Smooth muscle cell (in vitro differentiated cells): Measurements from ENCODE around the gene ZNF837. TPM values are rescaled to one million over a fixed set of nuclear protein-coding genes. Genes with fewer than 3 reads are reported as not detected.

Source experiments
- DNase-seq: peaks from one replicate; lab custom pipeline; 2025; ENCODE audit not compliant: unreplicated experiment; lab: John Stamatoyannopoulos, UW
- H2AFZ ChIP-seq: fragments of 200-600 bp; sonication (generic); 2 replicates; pipeline ENCODE4 v1.6.0; 2016; ENCODE audit warnings: antibody characterized with exemption, low read depth, mild to moderate bottlenecking
- H3F3A ChIP-seq: fragments of 200-600 bp; sonication (generic); 2 replicates; pipeline ENCODE4 v1.6.0; 2017; ENCODE audit warnings: antibody characterized with exemption, low read depth
- H3K27ac ChIP-seq: fragments of 200-600 bp; sonication (generic); 2 replicates; pipeline ENCODE4 v1.5.1; 2016; ENCODE audit warnings: low read depth, mild to moderate bottlenecking
- H3K27me3 ChIP-seq: fragments of 200-600 bp; sonication (generic); 2 replicates; pipeline ENCODE4 v1.6.1; 2016; ENCODE audit warnings: low read depth, mild to moderate bottlenecking
- H3K36me3 ChIP-seq: fragments of 200-600 bp; sonication (generic); 2 replicates; pipeline ENCODE4 v1.5.1; 2016; ENCODE audit warnings: low read depth
- H3K4me1 ChIP-seq: fragments of 200-600 bp; sonication (generic); 2 replicates; pipeline ENCODE4 v1.5.1; 2016; ENCODE audit warnings: low read depth
- H3K4me2 ChIP-seq: fragments of 200-600 bp; sonication (generic); 2 replicates; pipeline ENCODE4 v1.6.0; 2016; ENCODE audit warnings: mild to moderate bottlenecking
- H3K4me3 ChIP-seq: fragments of 200-600 bp; sonication (generic); 2 replicates; pipeline ENCODE4 v1.5.1; 2016; ENCODE audit warnings: mild to moderate bottlenecking
- H3K79me2 ChIP-seq: fragments of 200-600 bp; sonication (generic); 2 replicates; pipeline ENCODE4 v1.6.0; 2016; ENCODE audit warnings: low read depth, mild to moderate bottlenecking
- H3K9ac ChIP-seq: fragments of 200-600 bp; sonication (generic); 2 replicates; pipeline ENCODE4 v1.6.0; 2016; ENCODE audit warnings: low read depth
- H3K9me3 ChIP-seq: fragments of 200-600 bp; sonication (generic); replicated peaks from 2 replicates; pipeline ENCODE4 v1.5.1; 2016; ENCODE audit warnings: low read depth
- H4K20me1 ChIP-seq: fragments of 200-600 bp; sonication (generic); 2 replicates; pipeline ENCODE4 v1.6.0; 2016; ENCODE audit warnings: low read depth
- CTCF ChIP-seq: fragments of 200-600 bp; sonication (generic); IDR thresholded peaks from 2 replicates; pipeline ENCODE4 v1.5.1; 2017; ENCODE audit warnings: borderline replicate concordance, mild to moderate bottlenecking, antibody characterized with exemption; ENCODE audit not compliant: insufficient read depth, poor library complexity, severe bottlenecking
- WGBS: methylation state at CpG from one replicate; pipeline ENCODE4 v1.1.7; 2016; ENCODE audit warnings: low lambda C conversion rate; 5-methylcytosine and 5-hydroxymethylcytosine counted together
- microRNA-seq: library from miRNA; unstranded; fragments of <30 nt; microRNA quantifications from one replicate; pipeline ENCODE4, GENCODE V29; 2016; ENCODE audit warnings: borderline number of aligned reads
- polyA plus RNA-seq: library from polyadenylated mRNA; unstranded; fragments of >200 nt; fragmentation: Nextera tagmentation; extraction: Ambion mirVana; gene quantifications from 2 replicates; pipeline ENCODE4 v1.2.1, GENCODE V29; 2016
- small RNA-seq: library from RNA; depleted of rRNA; stranded (forward); fragments of <200 nt; gene quantifications from one replicate; pipeline ENCODE3, GENCODE V24; 2014
- total RNA-seq: library from RNA; depleted of rRNA; stranded (reverse); fragments of >200 nt; gene quantifications from 2 replicates; pipeline ENCODE4 v1.2.3, GENCODE V29; 2014

Gene ZNF837
- total and polyA plus RNA-seq, 2 experiments from 2014 or later, result 4.4 to 8.4 TPM

- DNase-seq, result no peak
Measured at GRCh38 chr19:58319241-58319640, 61.6 kb downstream of the ZNF837 start.

DNA sequence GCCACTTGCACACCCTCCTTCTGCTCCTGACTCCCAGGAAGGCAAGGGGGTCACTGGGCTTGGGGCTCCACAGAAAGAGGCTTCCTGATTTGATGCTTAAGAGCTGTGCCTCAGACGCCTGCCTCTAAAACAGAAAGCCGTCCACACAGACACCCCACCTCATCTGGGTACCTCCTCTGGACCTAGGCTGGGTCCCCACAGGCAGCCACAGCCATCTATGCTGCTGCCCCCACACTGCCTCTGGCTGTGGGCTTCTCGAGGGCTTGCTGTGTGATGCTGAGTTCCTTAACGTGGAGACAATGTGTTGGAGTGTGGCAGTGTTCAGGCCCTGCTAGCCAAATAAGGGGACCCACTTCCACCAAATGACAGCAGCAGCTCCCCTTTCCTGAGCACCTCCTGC is 62.5 kb downstream of the ZNF837 start:
- WGBS, result 87% methylated on average over 4 of the region's 4 CpGs

More at GRCh38 chr19:58319241-58319640, 61.6 kb downstream of the ZNF837 start:
- H2AFZ ChIP-seq, result no peak overlapping the region
- H3F3A ChIP-seq, result no peaks in the 10 kb centered on the region
- peaks cover 8% of the 10 kb centered on the region for H3K79me2 ChIP-seq
- H3K9me3 ChIP-seq, result no peaks in the 10 kb centered on the region
- H3K36me3 ChIP-seq, result peaks cover 8% of the 10 kb centered on the region
- H3K9ac ChIP-seq, result no peak overlapping the region
- no peak overlapping the region for H3K4me2 ChIP-seq
- H3K4me3 ChIP-seq, result no peak overlapping the region
- no peaks in the 10 kb centered on the region for H3K27me3 ChIP-seq
- H3K4me1 ChIP-seq, result no peaks in the 10 kb centered on the region
- WGBS, result 96% methylated on average over 10 of the region's 10 CpGs
- peaks cover 88% of the 10 kb centered on the region for H4K20me1 ChIP-seq
- no peak overlapping the region for H3K27ac ChIP-seq
- TF ChIP-seq CTCF, result no peak

More for the DNA sequence above, 62.5 kb downstream of the ZNF837 start:
- no peak overlapping the region for H2AFZ ChIP-seq
- no peak for DNase-seq
- no peaks in the 10 kb centered on the region for H3F3A ChIP-seq
- peaks cover 8% of the 10 kb centered on the region for H3K36me3 ChIP-seq
- H3K79me2 ChIP-seq, result peaks cover 1% of the 10 kb centered on the region
- H3K27ac ChIP-seq, result no peak overlapping the region
- no peak overlapping the region for H3K4me3 ChIP-seq
- no peaks in the 10 kb centered on the region for H3K27me3 ChIP-seq
- H3K4me2 ChIP-seq, result no peak overlapping the region
- TF ChIP-seq CTCF, result no peak
- H3K9ac ChIP-seq, result no peak overlapping the region
- peaks cover 89% of the 10 kb centered on the region for H4K20me1 ChIP-seq
- H3K9me3 ChIP-seq, result no peaks in the 10 kb centered on the region
- no peaks in the 10 kb centered on the region for H3K4me1 ChIP-seq

Small RNAs within 50 kb of the gene (microRNA-seq; reads per million reads assigned to microRNA genes)
- gene MIR4754 (not detected), gene MIR6806 (not detected)

Small RNAs within 50 kb of the gene (small RNA-seq; reads per million reads assigned to genes)
- not detected for gene MIR4754
- not detected for gene MIR6806
- 0.32 reads per million, percentile 7 among the genes with 10 or more reads in this experiment for gene RNA5SP473

Other genes starting within 250 kb of the ZNF837 start
- 14.3 and 22.3 TPM in 2 replicates for gene ZNF329, start 230.2 kb downstream of the ZNF837 start, total RNA-seq
- gene ZNF329, start 230.2 kb downstream of the ZNF837 start, polyA plus RNA-seq, result 2.3 and 4.4 TPM in 2 replicates
- 23.8 and 29.2 TPM in 2 replicates for gene ZNF274, start 198.0 kb downstream of the ZNF837 start, total RNA-seq
- 27.2 and 29.5 TPM in 2 replicates for gene ZNF274, start 198.0 kb downstream of the ZNF837 start, polyA plus RNA-seq
- gene ZNF544, start 152.1 kb downstream of the ZNF837 start, total RNA-seq, result 25.6 and 144 TPM in 2 replicates
- gene ZNF544, start 152.1 kb downstream of the ZNF837 start, polyA plus RNA-seq, result 12.9 and 21.4 TPM in 2 replicates
- gene ZNF8, start 102.1 kb downstream of the ZNF837 start, total RNA-seq, result 6.6 and 7.8 TPM in 2 replicates
- gene ZNF8, start 102.1 kb downstream of the ZNF837 start, polyA plus RNA-seq, result 1.1 and 1.8 TPM in 2 replicates
- 46.4 and 93.9 TPM in 2 replicates for gene ERVK3-1, start 75.7 kb downstream of the ZNF837 start, total RNA-seq
- gene ERVK3-1, start 75.7 kb downstream of the ZNF837 start, polyA plus RNA-seq, result 46.5 and 57.7 TPM in 2 replicates
- 1.7 and 2.2 TPM in 2 replicates for gene ZSCAN22, start 54.0 kb downstream of the ZNF837 start, total RNA-seq
- 2.4 and 2.5 TPM in 2 replicates for gene ZSCAN22, start 54.0 kb downstream of the ZNF837 start, polyA plus RNA-seq
- gene A1BG, start 27.5 kb downstream of the ZNF837 start, total RNA-seq, result 77.8 and 92.3 TPM in 2 replicates
- 114 and 133 TPM in 2 replicates for gene A1BG, start 27.5 kb downstream of the ZNF837 start, polyA plus RNA-seq
- gene ZNF497, start 18.3 kb downstream of the ZNF837 start, total RNA-seq, result 0.58 and 1.3 TPM in 2 replicates
- gene ZNF497, start 18.3 kb downstream of the ZNF837 start, polyA plus RNA-seq, result 4.6 and 6.1 TPM in 2 replicates
- 1,602 and 1,773 TPM in 2 replicates for gene RPS5, start 6.2 kb upstream of the ZNF837 start, total RNA-seq
- 650 and 684 TPM in 2 replicates for gene RPS5, start 6.2 kb upstream of the ZNF837 start, polyA plus RNA-seq
- not detected in 2 replicates for gene RNF225, start 14.6 kb upstream of the ZNF837 start, total RNA-seq
- 0.96 and 2.2 TPM in 2 replicates for gene RNF225, start 14.6 kb upstream of the ZNF837 start, polyA plus RNA-seq
- 5.0 and 16.9 TPM in 2 replicates for gene ZNF584, start 27.6 kb upstream of the ZNF837 start, total RNA-seq
- gene ZNF584, start 27.6 kb upstream of the ZNF837 start, polyA plus RNA-seq, result 9.1 and 12.7 TPM in 2 replicates
- 0.63 and 2.3 TPM in 2 replicates for gene ZNF132, start 59.1 kb upstream of the ZNF837 start, total RNA-seq
- gene ZNF132, start 59.1 kb upstream of the ZNF837 start, polyA plus RNA-seq, result 0.40 and 0.69 TPM in 2 replicates
- 3.1 and 3.3 TPM in 2 replicates for gene ZNF324B, start 70.6 kb upstream of the ZNF837 start, total RNA-seq
- gene ZNF324B, start 70.6 kb upstream of the ZNF837 start, polyA plus RNA-seq, result 1.5 and 2.6 TPM in 2 replicates
- gene ZNF324, start 86.0 kb upstream of the ZNF837 start, total RNA-seq, result 4.4 and 8.8 TPM in 2 replicates
- gene ZNF324, start 86.0 kb upstream of the ZNF837 start, polyA plus RNA-seq, result 9.0 and 10.2 TPM in 2 replicates
- gene ZNF446, start 95.3 kb upstream of the ZNF837 start, total RNA-seq, result 6.6 and 9.5 TPM in 2 replicates
- gene ZNF446, start 95.3 kb upstream of the ZNF837 start, polyA plus RNA-seq, result 9.0 and 10.5 TPM in 2 replicates
- 0.54 and 6.6 TPM in 2 replicates for gene SLC27A5, start 131.0 kb upstream of the ZNF837 start, total RNA-seq
- 7.4 and 7.5 TPM in 2 replicates for gene SLC27A5, start 131.0 kb upstream of the ZNF837 start, polyA plus RNA-seq
- 5.1 and 8.7 TPM in 2 replicates for gene ZBTB45, start 138.8 kb upstream of the ZNF837 start, total RNA-seq
- gene ZBTB45, start 138.8 kb upstream of the ZNF837 start, polyA plus RNA-seq, result 23.7 and 25.1 TPM in 2 replicates
- 144 and 148 TPM in 2 replicates for gene TRIM28, start 163.0 kb upstream of the ZNF837 start, total RNA-seq
- gene TRIM28, start 163.0 kb upstream of the ZNF837 start, polyA plus RNA-seq, result 178 and 193 TPM in 2 replicates
- 132 and 153 TPM in 2 replicates for gene CHMP2A, start 174.1 kb upstream of the ZNF837 start, total RNA-seq
- 213 and 228 TPM in 2 replicates for gene CHMP2A, start 174.1 kb upstream of the ZNF837 start, polyA plus RNA-seq
- gene UBE2M, start 177.6 kb upstream of the ZNF837 start, total RNA-seq, result 30.7 and 45.9 TPM in 2 replicates
- gene UBE2M, start 177.6 kb upstream of the ZNF837 start, polyA plus RNA-seq, result 118 and 126 TPM in 2 replicates
- gene MZF1, start 192.3 kb upstream of the ZNF837 start, total RNA-seq, result 12.2 and 18.7 TPM in 2 replicates
- 10.2 and 18.5 TPM in 2 replicates for gene MZF1, start 192.3 kb upstream of the ZNF837 start, polyA plus RNA-seq